ENCODE measurements around the gene NFE2L3.

GRCh38 chr7:26190417-26190869, 38.4 kb downstream of the NFE2L3 start:
- TF ChIP-seq CTCF (IDR thresholded peaks at IDR 0.05) (no peak), POLR2AphosphoS5 (IDR thresholded peaks at IDR 0.05) (no peak), POLR2A (IDR thresholded peaks at IDR 0.05) (no peak), EP300 (IDR thresholded peaks at IDR 0.05) (no peak)

Measured in suprapubic skin (tissue), 4 donors.